Pulmonary artery endothelial cell (primary cell): ENCODE data around the gene NT5DC2. TPM values are rescaled to one million over a fixed set of nuclear protein-coding genes. Genes with fewer than 3 reads are reported as not detected.

Source experiments
- total RNA-seq: library from RNA; depleted of rRNA; stranded (reverse); fragments of >200 nt; gene quantifications from 2 replicates; pipeline ENCODE4 v1.2.3, GENCODE V29; 2014

The NT5DC2 gene
- total RNA-seq, 1 donor from 2014 or later = 53.8 TPM

Other genes with a start within 250 kb of the NT5DC2 start
- gene GLYCTK, start 246.0 kb downstream of the NT5DC2 start, total RNA-seq = 14.3 and 20.6 TPM in 2 replicates
- 1.3 and 2.5 TPM in 2 replicates for gene DNAH1, start 217.5 kb downstream of the NT5DC2 start, total RNA-seq
- gene BAP1, start 123.8 kb downstream of the NT5DC2 start, total RNA-seq = 83.5 and 91.3 TPM in 2 replicates
- 3.5 and 5.3 TPM in 2 replicates for gene PHF7, start 123.2 kb downstream of the NT5DC2 start, total RNA-seq
- 2.1 and 6.4 TPM in 2 replicates for gene SEMA3G, start 88.8 kb downstream of the NT5DC2 start, total RNA-seq
- gene TNNC1, start 79.8 kb downstream of the NT5DC2 start, total RNA-seq = 0.18 TPM in 1 of 2 replicates, not detected in the other
- gene NISCH, start 78.3 kb downstream of the NT5DC2 start, total RNA-seq = 57.2 and 88.7 TPM in 2 replicates
- gene STAB1, start 38.5 kb downstream of the NT5DC2 start, total RNA-seq = 189 and 237 TPM in 2 replicates
- 5.1 and 7.5 TPM in 2 replicates for gene UQCC5, start 2.7 kb upstream of the NT5DC2 start, total RNA-seq
- gene PBRM1, start 152.1 kb upstream of the NT5DC2 start, total RNA-seq = 63.0 and 92.9 TPM in 2 replicates
- gene GNL3, start 152.2 kb upstream of the NT5DC2 start, total RNA-seq = 124 and 133 TPM in 2 replicates
- gene GLT8D1, start 171.9 kb upstream of the NT5DC2 start, total RNA-seq = 70.2 and 76.6 TPM in 2 replicates
- gene SPCS1, start 172.2 kb upstream of the NT5DC2 start, total RNA-seq = 53.0 and 65.0 TPM in 2 replicates
- gene NEK4, start 237.1 kb upstream of the NT5DC2 start, total RNA-seq = 16.4 and 25.5 TPM in 2 replicates
- gene ITIH1, start 243.7 kb upstream of the NT5DC2 start, total RNA-seq = not detected in 2 replicates